ENCODE measurements around the gene ZNF20.
"Not testable (repeated sequence)": the region's sequence is repeated elsewhere in the genome, so short reads cannot be mapped to it uniquely, and the experiment has no call there.

ZNF20 gene

GRCh38 chr19:12117201-12117970, 22.8 kb downstream of the ZNF20 start:
- DNase-seq (ENCODE audit: extremely low spot score, insufficient read length, low read depth) = no peak
- FAIRE-seq = no peak

- FAIRE-seq (no peak), DNase-seq (ENCODE audit: extremely low spot score, insufficient read length, low read depth) (no peak)
Measured at GRCh38 chr19:12113121-12113520, 27.0 kb downstream of the ZNF20 start.

GRCh38 chr19:12112701-12113100, 27.4 kb downstream of the ZNF20 start:
- FAIRE-seq = no peak
- no peak for DNase-seq (ENCODE audit: extremely low spot score, insufficient read length, low read depth)

- DNase-seq (ENCODE audit: extremely low spot score, insufficient read length, low read depth) (no peak), FAIRE-seq (no peak)
Measured at GRCh38 chr19:12111943-12112637, 28.1 kb downstream of the ZNF20 start.

GRCh38 chr19:12111176-12111575, 29.0 kb downstream of the ZNF20 start:
- no peak for FAIRE-seq
- DNase-seq (ENCODE audit: extremely low spot score, insufficient read length, low read depth) = no peak

GRCh38 chr19:12103909-12104308, 36.2 kb downstream of the ZNF20 start:
- FAIRE-seq; DNase-seq (ENCODE audit: extremely low spot score, insufficient read length, low read depth): not testable (repeated sequence)

DNA sequence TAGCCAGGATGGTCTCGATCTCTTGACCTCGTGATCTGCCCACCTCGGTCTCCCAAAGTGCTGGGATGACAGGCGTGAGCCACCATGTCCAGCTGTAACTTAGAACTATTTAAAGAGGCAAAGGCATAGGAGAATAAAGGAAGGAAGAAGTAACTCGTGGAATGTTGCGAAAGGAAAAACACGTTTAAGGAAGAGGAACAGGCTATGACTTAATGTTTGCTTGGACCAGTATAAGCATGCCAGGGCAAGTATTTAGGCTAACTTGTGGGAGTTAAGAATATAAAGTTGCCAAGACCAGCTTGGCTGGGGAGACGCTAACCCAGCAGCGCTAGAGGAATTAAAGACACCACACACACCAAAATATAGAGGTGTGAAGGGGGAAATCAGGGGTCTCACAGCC, 42.1 kb downstream of the ZNF20 start:
- FAIRE-seq = no peak
- DNase-seq (ENCODE audit: extremely low spot score, insufficient read length, low read depth) = no peak

- FAIRE-seq = no peak
- DNase-seq (ENCODE audit: extremely low spot score, insufficient read length, low read depth) = no peak
Measured at GRCh38 chr19:12095111-12095790, 44.9 kb downstream of the ZNF20 start.

GRCh38 chr19:12093777-12094176, 46.4 kb downstream of the ZNF20 start:
- FAIRE-seq = peak; percentile 48

GRCh38 chr19:12092956-12093355, 47.2 kb downstream of the ZNF20 start:
- no peak for FAIRE-seq
- DNase-seq (ENCODE audit: extremely low spot score, insufficient read length, low read depth) = no peak

More at GRCh38 chr19:12093777-12094176, 46.4 kb downstream of the ZNF20 start:
- no peak for DNase-seq (ENCODE audit: extremely low spot score, insufficient read length, low read depth)

- FAIRE-seq (no peak), DNase-seq (ENCODE audit: extremely low spot score, insufficient read length, low read depth) (no peak)
Measured at GRCh38 chr19:12092065-12092867, 47.9 kb downstream of the ZNF20 start.

DNA sequence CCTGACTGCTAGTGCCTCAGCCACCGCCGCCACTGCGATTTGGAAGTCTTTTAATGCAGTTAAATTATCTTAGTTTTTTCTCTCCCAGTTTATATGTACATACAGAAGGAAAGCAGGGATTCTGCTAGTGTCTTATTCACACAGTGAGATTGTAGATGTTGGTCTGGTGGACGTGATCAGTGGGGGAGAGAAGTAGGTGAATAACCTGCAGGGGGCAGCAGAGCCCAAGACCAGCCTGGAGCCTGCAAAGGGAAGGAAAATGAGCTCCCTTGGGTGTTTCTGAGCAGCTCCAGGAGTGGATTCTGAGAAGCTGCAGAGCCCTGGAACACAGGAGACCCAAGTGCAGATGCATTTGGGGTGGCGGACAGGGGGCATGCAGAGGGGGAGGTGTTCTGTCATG, 49.3 kb downstream of the ZNF20 start:
- DNase-seq (ENCODE audit: extremely low spot score, insufficient read length, low read depth) (no peak), FAIRE-seq (no peak)

- FAIRE-seq = no peak
- no peak for DNase-seq (ENCODE audit: extremely low spot score, insufficient read length, low read depth)
Measured at GRCh38 chr19:12085074-12085818, 54.9 kb downstream of the ZNF20 start.

- FAIRE-seq; DNase-seq (ENCODE audit: extremely low spot score, insufficient read length, low read depth): not testable (repeated sequence)
Measured at GRCh38 chr19:12083336-12083735, 56.8 kb downstream of the ZNF20 start.
